GM23338 (cell line): ENCODE measurements around the gene ANGPTL2. TPM values are rescaled to one million over a fixed set of nuclear protein-coding genes. Genes with fewer than 3 reads are reported as not detected.

ENCODE experiments used
- ATAC-seq: fragments of 200-7000 bp; cut with Tn5 transposase; 3 replicates; pipeline ENCODE4 v1.9.1; 2020
- DNase-seq: peaks from one replicate; pipeline ENCODE4 v3.0.0-alpha.2; 2015; ENCODE audit warnings: low spot score
- H2AFZ ChIP-seq: fragments of 200-600 bp; sonication (generic); 2 replicates; pipeline ENCODE4 v1.8.0; 2016; ENCODE audit warnings: antibody characterized with exemption, mild to moderate bottlenecking, moderate library complexity
- H3F3A ChIP-seq: fragments of 200-600 bp; sonication (generic); replicated peaks from 2 replicates; pipeline ENCODE4 v1.8.0; 2017; ENCODE audit warnings: antibody characterized with exemption, mixed run types, low read depth
- H3K27ac ChIP-seq: fragments of 200-600 bp; sonication (generic); 2 replicates; pipeline ENCODE4 v1.6.1; 2016; ENCODE audit warnings: low read depth
- H3K27me3 ChIP-seq: fragments of 200-600 bp; sonication (generic); 2 replicates; pipeline ENCODE4 v1.8.0; 2016; ENCODE audit warnings: mild to moderate bottlenecking, mixed run types, moderate library complexity; ENCODE audit not compliant: insufficient read depth
- H3K36me3 ChIP-seq: fragments of 200-600 bp; sonication (generic); 2 replicates; pipeline ENCODE4 v1.8.0; 2016; ENCODE audit warnings: mild to moderate bottlenecking; ENCODE audit not compliant: insufficient read depth
- H3K4me1 ChIP-seq: fragments of 200-600 bp; sonication (generic); 2 replicates; pipeline ENCODE4 v1.8.0; 2016; ENCODE audit warnings: mild to moderate bottlenecking, moderate library complexity; ENCODE audit not compliant: insufficient read depth
- H3K4me2 ChIP-seq: fragments of 200-600 bp; sonication (generic); 2 replicates; pipeline ENCODE4 v1.7.1; 2017; ENCODE audit warnings: mixed run types
- H3K4me3 ChIP-seq: fragments of 200-600 bp; sonication (generic); 2 replicates; pipeline ENCODE4 v1.6.1; 2016; ENCODE audit warnings: mixed run types
- H3K79me2 ChIP-seq: fragments of 200-600 bp; sonication (generic); replicated peaks from 2 replicates; pipeline ENCODE4 v1.8.0; 2017; ENCODE audit warnings: mild to moderate bottlenecking; ENCODE audit not compliant: insufficient read depth
- H3K9me2 ChIP-seq: fragments of 200-600 bp; sonication (generic); 2 replicates; pipeline ENCODE4 v1.8.0; 2017; ENCODE audit not compliant: insufficient read depth
- H4K20me1 ChIP-seq: fragments of 200-600 bp; sonication (generic); replicated peaks from 2 replicates; pipeline ENCODE4 v1.8.0; 2017; ENCODE audit warnings: mild to moderate bottlenecking; ENCODE audit not compliant: insufficient read depth
- H3K27ac Mint-ChIP-seq: 2 replicates; pipeline ENCODE4 v1.8.0; 2020; ENCODE audit warnings: inconsistent platforms, mild to moderate bottlenecking, moderate library complexity, mixed read lengths
- H3K27me3 Mint-ChIP-seq: 3 replicates; pipeline ENCODE4 v1.8.0; 2022; ENCODE audit warnings: low read depth, mild to moderate bottlenecking, moderate library complexity, mixed read lengths, inconsistent platforms; ENCODE audit not compliant: insufficient read depth, poor library complexity
- H3K36me3 Mint-ChIP-seq: 3 replicates; pipeline ENCODE4 v1.8.0; 2021; ENCODE audit warnings: low read depth, mild to moderate bottlenecking, inconsistent platforms, moderate library complexity, mixed read lengths
- H3K4me1 Mint-ChIP-seq: 3 replicates; pipeline ENCODE4 v1.8.0; 2020; ENCODE audit warnings: mild to moderate bottlenecking, inconsistent platforms, mixed read lengths
- H3K4me3 Mint-ChIP-seq: 3 replicates; pipeline ENCODE4 v1.8.0; 2021; ENCODE audit warnings: moderate library complexity, mild to moderate bottlenecking, inconsistent platforms, mixed read lengths
- H3K9me3 Mint-ChIP-seq: 3 replicates; pipeline ENCODE4 v1.8.0; 2020; ENCODE audit warnings: moderate library complexity, mild to moderate bottlenecking, inconsistent platforms, mixed read lengths
- CREB1 ChIP-seq: fragments of 250-450 bp; sonication (Bioruptor Pico); IDR thresholded peaks from 2 replicates; pipeline ENCODE4 v1.5.0; 2020; ENCODE audit warnings: low read depth, mild to moderate bottlenecking, moderate library complexity
- EZH2 ChIP-seq: fragments of 200-600 bp; sonication (generic); IDR thresholded peaks from one replicate; pipeline ENCODE4 v1.8.0; 2017; ENCODE audit warnings: antibody characterized with exemption, mild to moderate bottlenecking, low read depth; ENCODE audit not compliant: unreplicated experiment
- EZH2phosphoT487 ChIP-seq: fragments of 200-600 bp; sonication (generic); IDR thresholded peaks from one replicate; pipeline ENCODE4 v1.8.1; 2018; ENCODE audit warnings: antibody characterized with exemption; ENCODE audit not compliant: unreplicated experiment
- JUNB ChIP-seq: IDR thresholded peaks from one replicate; pipeline ENCODE4 v1.6.1; 2016; ENCODE audit warnings: antibody characterized with exemption; ENCODE audit not compliant: unreplicated experiment
- NANOG ChIP-seq: IDR thresholded peaks from 2 replicates; pipeline ENCODE4 v1.6.1; 2016; ENCODE audit warnings: antibody characterized with exemption, borderline replicate concordance
- POLR2AphosphoS5 ChIP-seq: IDR thresholded peaks from 2 replicates; pipeline ENCODE4 v1.6.1; 2016; ENCODE audit warnings: antibody characterized with exemption, low read depth
- STAT1 ChIP-seq: IDR thresholded peaks from one replicate; pipeline ENCODE4 v1.6.1; 2016; ENCODE audit warnings: antibody characterized with exemption; ENCODE audit not compliant: unreplicated experiment
- ZNF114 ChIP-seq: fragments of 250-450 bp; sonication (Bioruptor Pico); IDR thresholded peaks from 2 replicates; pipeline ENCODE4 v1.5.0; 2020; ENCODE audit warnings: mild to moderate bottlenecking, moderate library complexity
- ZNF331 ChIP-seq: fragments of 250-450 bp; sonication (Bioruptor Pico); IDR thresholded peaks from 2 replicates; pipeline ENCODE4 v1.5.0; 2020; ENCODE audit warnings: low read depth, mild to moderate bottlenecking, moderate library complexity
- ZNF462 ChIP-seq: fragments of 250-450 bp; sonication (Bioruptor Pico); IDR thresholded peaks from 2 replicates; pipeline ENCODE4 v1.5.0; 2020; ENCODE audit warnings: mild to moderate bottlenecking, moderate library complexity
- polyA plus RNA-seq: library from polyadenylated mRNA; unstranded; fragments of >200 nt; fragmentation: Nextera tagmentation; extraction: Ambion mirVana; gene quantifications from 2 replicates; pipeline ENCODE4 v1.2.1, GENCODE V29; 2016
- total RNA-seq: library from RNA; depleted of rRNA; stranded (reverse); fragments of >200 nt; shearing (Covaris generic); gene quantifications from 2 replicates; pipeline ENCODE4 v1.2.3, GENCODE V29; 2014
- TF ChIP-seq, protein P1 (sequence below): IDR thresholded peaks from 2 replicates; pipeline ENCODE4 v1.6.1; 2016; ENCODE audit warnings: antibody characterized with exemption
- TF ChIP-seq, protein P2 (sequence below), 2 experiments: fragments of 200-600 bp in 1 of 2; sonication (generic) in 1 of 2; conservative IDR thresholded peaks; 2 replicates each; pipeline versions ENCODE4 v1.5.1 to v1.6.1; 2016 to 2017; ENCODE audit warnings: antibody characterized with exemption in 2 of 2, low read depth in 2 of 2, mild to moderate bottlenecking in 2 of 2, moderate library complexity in 1 of 2
- TF ChIP-seq, protein P3 (sequence below): IDR thresholded peaks from one replicate; pipeline ENCODE4 v1.6.1; 2018; ENCODE audit warnings: antibody characterized with exemption; ENCODE audit not compliant: unreplicated experiment

The ANGPTL2 gene
- total and polyA plus RNA-seq, 2 experiments from 2014 or later = 2.9 to 5.2 TPM

GRCh38 chr9:127039492-127039891, 82.9 kb downstream of the ANGPTL2 start:
- Histone ChIP-seq H3K36me3 (no peaks in the 10 kb centered on the region), H3K27me3 (no peaks in the 10 kb centered on the region), H4K20me1 (peaks cover 4% of the 10 kb centered on the region; the same call in 1 of the 2 replicates), H3K9me2 (no peaks in the 10 kb centered on the region), H3K4me2 (no peak overlapping the region), H3K79me2 (no peaks in the 10 kb centered on the region), H2AFZ (no peak overlapping the region), H3F3A (no peaks in the 10 kb centered on the region), H3K4me1 (no peaks in the 10 kb centered on the region), H3K4me3 (no peak overlapping the region), H3K27ac (no peak overlapping the region)
- Mint-ChIP-seq H3K9me3 (no peaks in the 10 kb centered on the region), H3K4me3 (no peak overlapping the region), H3K27ac (no peak overlapping the region), H3K36me3 (no peaks in the 10 kb centered on the region), H3K4me1 (no peaks in the 10 kb centered on the region), H3K27me3 (peaks cover 2% of the 10 kb centered on the region)
- ATAC-seq (no peak), DNase-seq (no peak)
- no peak for TF ChIP-seq POLR2AphosphoS5
- TF ChIP-seq ZNF114 (CRISPR knock-in tag) = no peak
- no peak for TF ChIP-seq ZNF462 (CRISPR knock-in tag)
- no peak for TF ChIP-seq ZNF331 (CRISPR knock-in tag)
- no peak for TF ChIP-seq CREB1
- TF ChIP-seq, protein P1, sequence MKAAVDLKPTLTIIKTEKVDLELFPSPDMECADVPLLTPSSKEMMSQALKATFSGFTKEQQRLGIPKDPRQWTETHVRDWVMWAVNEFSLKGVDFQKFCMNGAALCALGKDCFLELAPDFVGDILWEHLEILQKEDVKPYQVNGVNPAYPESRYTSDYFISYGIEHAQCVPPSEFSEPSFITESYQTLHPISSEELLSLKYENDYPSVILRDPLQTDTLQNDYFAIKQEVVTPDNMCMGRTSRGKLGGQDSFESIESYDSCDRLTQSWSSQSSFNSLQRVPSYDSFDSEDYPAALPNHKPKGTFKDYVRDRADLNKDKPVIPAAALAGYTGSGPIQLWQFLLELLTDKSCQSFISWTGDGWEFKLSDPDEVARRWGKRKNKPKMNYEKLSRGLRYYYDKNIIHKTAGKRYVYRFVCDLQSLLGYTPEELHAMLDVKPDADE = no peak
- TF ChIP-seq, protein P2, sequence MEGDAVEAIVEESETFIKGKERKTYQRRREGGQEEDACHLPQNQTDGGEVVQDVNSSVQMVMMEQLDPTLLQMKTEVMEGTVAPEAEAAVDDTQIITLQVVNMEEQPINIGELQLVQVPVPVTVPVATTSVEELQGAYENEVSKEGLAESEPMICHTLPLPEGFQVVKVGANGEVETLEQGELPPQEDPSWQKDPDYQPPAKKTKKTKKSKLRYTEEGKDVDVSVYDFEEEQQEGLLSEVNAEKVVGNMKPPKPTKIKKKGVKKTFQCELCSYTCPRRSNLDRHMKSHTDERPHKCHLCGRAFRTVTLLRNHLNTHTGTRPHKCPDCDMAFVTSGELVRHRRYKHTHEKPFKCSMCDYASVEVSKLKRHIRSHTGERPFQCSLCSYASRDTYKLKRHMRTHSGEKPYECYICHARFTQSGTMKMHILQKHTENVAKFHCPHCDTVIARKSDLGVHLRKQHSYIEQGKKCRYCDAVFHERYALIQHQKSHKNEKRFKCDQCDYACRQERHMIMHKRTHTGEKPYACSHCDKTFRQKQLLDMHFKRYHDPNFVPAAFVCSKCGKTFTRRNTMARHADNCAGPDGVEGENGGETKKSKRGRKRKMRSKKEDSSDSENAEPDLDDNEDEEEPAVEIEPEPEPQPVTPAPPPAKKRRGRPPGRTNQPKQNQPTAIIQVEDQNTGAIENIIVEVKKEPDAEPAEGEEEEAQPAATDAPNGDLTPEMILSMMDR (conservative IDR thresholded peaks at IDR 0.05; ENCODE audit: low read depth in 2 of 2) = no peak
- TF ChIP-seq EZH2phosphoT487 = no peak
- TF ChIP-seq, protein P3, sequence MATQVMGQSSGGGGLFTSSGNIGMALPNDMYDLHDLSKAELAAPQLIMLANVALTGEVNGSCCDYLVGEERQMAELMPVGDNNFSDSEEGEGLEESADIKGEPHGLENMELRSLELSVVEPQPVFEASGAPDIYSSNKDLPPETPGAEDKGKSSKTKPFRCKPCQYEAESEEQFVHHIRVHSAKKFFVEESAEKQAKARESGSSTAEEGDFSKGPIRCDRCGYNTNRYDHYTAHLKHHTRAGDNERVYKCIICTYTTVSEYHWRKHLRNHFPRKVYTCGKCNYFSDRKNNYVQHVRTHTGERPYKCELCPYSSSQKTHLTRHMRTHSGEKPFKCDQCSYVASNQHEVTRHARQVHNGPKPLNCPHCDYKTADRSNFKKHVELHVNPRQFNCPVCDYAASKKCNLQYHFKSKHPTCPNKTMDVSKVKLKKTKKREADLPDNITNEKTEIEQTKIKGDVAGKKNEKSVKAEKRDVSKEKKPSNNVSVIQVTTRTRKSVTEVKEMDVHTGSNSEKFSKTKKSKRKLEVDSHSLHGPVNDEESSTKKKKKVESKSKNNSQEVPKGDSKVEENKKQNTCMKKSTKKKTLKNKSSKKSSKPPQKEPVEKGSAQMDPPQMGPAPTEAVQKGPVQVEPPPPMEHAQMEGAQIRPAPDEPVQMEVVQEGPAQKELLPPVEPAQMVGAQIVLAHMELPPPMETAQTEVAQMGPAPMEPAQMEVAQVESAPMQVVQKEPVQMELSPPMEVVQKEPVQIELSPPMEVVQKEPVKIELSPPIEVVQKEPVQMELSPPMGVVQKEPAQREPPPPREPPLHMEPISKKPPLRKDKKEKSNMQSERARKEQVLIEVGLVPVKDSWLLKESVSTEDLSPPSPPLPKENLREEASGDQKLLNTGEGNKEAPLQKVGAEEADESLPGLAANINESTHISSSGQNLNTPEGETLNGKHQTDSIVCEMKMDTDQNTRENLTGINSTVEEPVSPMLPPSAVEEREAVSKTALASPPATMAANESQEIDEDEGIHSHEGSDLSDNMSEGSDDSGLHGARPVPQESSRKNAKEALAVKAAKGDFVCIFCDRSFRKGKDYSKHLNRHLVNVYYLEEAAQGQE = no peak
- no peak for TF ChIP-seq STAT1
- no peak for TF ChIP-seq EZH2
- no peak for TF ChIP-seq NANOG
- no peak for TF ChIP-seq JUNB
